Mucosa of rectum (tissue), 2 donors: ENCODE measurements around the gene MSMB.
"Not testable (repeated sequence)": the region's sequence is repeated elsewhere in the genome, so short reads cannot be mapped to it uniquely, and the experiment has no call there.

Experiments used
- H3K27ac ChIP-seq, 2 donors: one replicate each; pipeline ENCODE4 v1.7.0; 2013; ENCODE audit warnings: inconsistent platforms in 2 of 2, low read depth in 2 of 2, low read length in 2 of 2
- H3K27me3 ChIP-seq, 2 donors: one replicate each; pipeline ENCODE4 v1.7.0; 2013; ENCODE audit warnings: low read length in 2 of 2; ENCODE audit not compliant: control insufficient read depth in 2 of 2, insufficient read depth in 2 of 2
- H3K36me3 ChIP-seq, 2 donors: one replicate each; pipeline ENCODE4 v1.7.0; 2013; ENCODE audit warnings: low read length in 2 of 2; ENCODE audit not compliant: control insufficient read depth in 2 of 2, insufficient read depth in 2 of 2
- H3K4me1 ChIP-seq, 2 donors: one replicate each; pipeline ENCODE4 v1.7.0; 2013; ENCODE audit warnings: low read length in 2 of 2, mild to moderate bottlenecking in 1 of 2; ENCODE audit not compliant: control insufficient read depth in 2 of 2, insufficient read depth in 2 of 2
- H3K4me3 ChIP-seq, 2 donors: one replicate each; pipeline ENCODE4 v1.7.0; 2013; ENCODE audit warnings: low read length in 2 of 2
- H3K9ac ChIP-seq, 2 donors: one replicate each; pipeline ENCODE4 v1.7.0; 2013; ENCODE audit warnings: low read length in 2 of 2, low read depth in 1 of 2, mild to moderate bottlenecking in 1 of 2
- H3K9me3 ChIP-seq, 2 donors: one replicate each; pipeline ENCODE4 v1.7.0; 2013; ENCODE audit warnings: low read length in 2 of 2; ENCODE audit not compliant: control insufficient read depth in 2 of 2
- donor health status: healthy.
- donor health status: Normal muscosa, but diverticular disease.

The MSMB gene

DNA sequence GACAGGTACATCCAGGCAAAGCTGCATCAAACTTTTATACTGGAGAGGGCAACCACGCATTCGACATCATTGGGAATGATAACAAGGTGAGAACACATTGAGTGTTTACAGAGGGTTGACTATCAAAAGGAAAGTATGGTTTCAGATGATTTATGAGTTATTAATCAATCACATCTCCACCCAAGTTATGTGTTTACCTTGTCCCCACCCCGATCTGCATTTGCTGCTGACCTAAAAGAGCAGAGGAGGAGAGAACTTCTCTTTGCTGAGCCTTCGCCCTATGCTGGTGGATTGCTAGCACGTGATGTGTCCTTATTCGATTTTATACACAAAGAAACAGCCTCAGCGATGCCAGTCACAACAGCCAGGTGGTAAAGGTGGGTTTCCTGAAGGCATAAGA is at the start of gene MSMB:
TSS of gene MSMB (minus strand) at position 9 of the 400 bp plus-strand sequence. CDS start 32 bp downstream, outside the sequence.
- no peak within 1 kb of the TSS for H3K27ac ChIP-seq
- no peaks in the 10 kb centered on the region for H3K36me3 ChIP-seq
- no peak within 1 kb of the TSS for H3K9ac ChIP-seq
- H3K4me3 ChIP-seq = no peak within 1 kb of the TSS
- no peaks in the 10 kb centered on the region for H3K9me3 ChIP-seq
- peaks cover 0 to 3% of the 10 kb centered on the region in 2 donors for H3K27me3 ChIP-seq
- no peaks in the 10 kb centered on the region for H3K4me1 ChIP-seq

DNA sequence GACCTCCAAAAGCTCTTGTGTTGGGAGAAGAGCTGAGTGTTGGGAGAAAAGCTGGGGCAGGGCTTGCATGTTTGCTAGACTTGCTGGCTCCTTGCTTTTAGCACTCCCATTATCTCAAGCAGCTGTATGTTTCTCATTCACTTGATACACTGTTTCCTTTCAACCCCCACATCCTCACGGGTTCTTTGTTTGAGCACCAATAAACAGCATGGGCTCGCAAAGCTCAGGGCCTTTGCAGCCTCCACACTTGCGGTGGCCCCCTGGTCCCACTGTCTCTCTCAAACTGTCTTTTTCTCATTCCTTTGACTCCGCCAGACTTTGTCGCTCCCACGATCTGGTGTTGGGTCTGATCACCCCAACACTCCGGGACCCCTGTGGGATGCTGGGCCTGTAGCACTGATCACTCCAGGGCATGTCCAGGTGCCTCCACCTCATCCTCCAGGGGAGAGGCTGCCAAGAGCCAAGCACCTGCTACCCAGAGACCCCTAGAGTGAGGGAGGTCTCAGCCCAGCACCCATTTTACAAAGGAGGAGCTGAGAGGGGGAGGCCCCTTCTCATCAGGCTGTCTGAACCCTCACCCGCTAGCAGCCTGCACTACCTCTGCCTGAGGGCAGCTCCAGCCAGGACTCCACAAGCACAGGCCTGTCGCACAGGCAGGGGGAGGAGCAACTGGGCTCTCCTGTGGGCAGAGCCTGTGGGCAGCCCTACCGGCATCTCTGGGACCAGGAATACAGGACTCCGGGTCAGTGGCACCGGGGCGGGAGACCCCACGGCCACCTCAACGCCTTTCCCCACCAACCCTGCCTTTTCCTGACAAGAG is 49.1 kb upstream of the MSMB start:
- Histone ChIP-seq H3K4me3 (no peak overlapping the region), H3K36me3 (no peaks in the 10 kb centered on the region), H3K9me3 (no peaks in the 10 kb centered on the region), H3K4me1 (no peaks in the 10 kb centered on the region), H3K9ac (no peak overlapping the region), H3K27me3 (no peaks in the 10 kb centered on the region), H3K27ac (no peak overlapping the region)

GRCh38 chr10:46094197-46094500 is 48.1 kb upstream of the MSMB start:
- Histone ChIP-seq H3K27me3 (no peaks in the 10 kb centered on the region), H3K9ac (no peak overlapping the region), H3K27ac (no peak overlapping the region), H3K36me3 (no peaks in the 10 kb centered on the region), H3K4me3 (no peak overlapping the region), H3K9me3 (no peaks in the 10 kb centered on the region), H3K4me1 (no peaks in the 10 kb centered on the region)

- H3K9ac ChIP-seq, H3K36me3 ChIP-seq, H3K4me1 ChIP-seq, H3K9me3 ChIP-seq, H3K27me3 ChIP-seq, H3K27ac ChIP-seq: not testable (repeated sequence)
- H3K4me3 ChIP-seq = peak overlapping the region in 1 of 2 donors; percentile 26
Measured at GRCh38 chr10:46093316-46094196, 47.5 kb upstream of the MSMB start.

GRCh38 chr10:46092524-46093081 is 46.5 kb upstream of the MSMB start:
- H3K4me3 ChIP-seq = peak overlapping the region in 1 of 2 donors; percentile 44
- H3K4me1 ChIP-seq = no peaks in the 10 kb centered on the region
- H3K9ac ChIP-seq = no peak overlapping the region
- no peaks in the 10 kb centered on the region for H3K36me3 ChIP-seq
- peak overlapping the region in 1 of 2 donors; percentile 56 for H3K27ac ChIP-seq
- H3K27me3 ChIP-seq = no peaks in the 10 kb centered on the region
- no peaks in the 10 kb centered on the region for H3K9me3 ChIP-seq

GRCh38 chr10:46091828-46092523 is 45.9 kb upstream of the MSMB start:
- no peaks in the 10 kb centered on the region for H3K4me1 ChIP-seq
- H3K4me3 ChIP-seq = peak overlapping the region in 1 of 2 donors; percentile 44
- no peaks in the 10 kb centered on the region for H3K27me3 ChIP-seq
- no peaks in the 10 kb centered on the region for H3K9me3 ChIP-seq
- H3K27ac ChIP-seq = peak overlapping the region in 1 of 2 donors; percentile 56
- no peaks in the 10 kb centered on the region for H3K36me3 ChIP-seq
- no peak overlapping the region for H3K9ac ChIP-seq

GRCh38 chr10:46091080-46091827 is 45.2 kb upstream of the MSMB start:
- Histone ChIP-seq H3K27ac (peak overlapping the region in 1 of 2 donors; percentile 56), H3K4me1 (no peaks in the 10 kb centered on the region), H3K27me3 (no peaks in the 10 kb centered on the region), H3K9ac (no peak overlapping the region), H3K36me3 (no peaks in the 10 kb centered on the region), H3K4me3 (no peak overlapping the region), H3K9me3 (no peaks in the 10 kb centered on the region)

- Histone ChIP-seq H3K4me3 (no peak overlapping the region), H3K36me3 (no peaks in the 10 kb centered on the region), H3K9me3 (no peaks in the 10 kb centered on the region), H3K4me1 (no peaks in the 10 kb centered on the region), H3K27ac (no peak overlapping the region), H3K9ac (no peak overlapping the region), H3K27me3 (no peaks in the 10 kb centered on the region)
Measured at GRCh38 chr10:46090258-46090812, 44.3 kb upstream of the MSMB start.

GRCh38 chr10:46087381-46087780 is 41.3 kb upstream of the MSMB start:
- H3K36me3 ChIP-seq, H3K9ac ChIP-seq: not testable (repeated sequence)

More at GRCh38 chr10:46087381-46087780, 41.3 kb upstream of the MSMB start:
- not testable (repeated sequence) for H3K9me3 ChIP-seq, H3K4me3 ChIP-seq, H3K4me1 ChIP-seq, H3K27me3 ChIP-seq, H3K27ac ChIP-seq
